ENCODE results near the gene CTIF. TPM values are rescaled to one million over a fixed set of nuclear protein-coding genes. Genes with fewer than 3 reads are reported as not detected.
A peak's percentile ranks its signal among the peaks of the same experiment; 100 is the strongest.

The CTIF gene
- total RNA-seq, 2 experiments from 2014 or later, result 0.06 to 0.38 TPM

DNA sequence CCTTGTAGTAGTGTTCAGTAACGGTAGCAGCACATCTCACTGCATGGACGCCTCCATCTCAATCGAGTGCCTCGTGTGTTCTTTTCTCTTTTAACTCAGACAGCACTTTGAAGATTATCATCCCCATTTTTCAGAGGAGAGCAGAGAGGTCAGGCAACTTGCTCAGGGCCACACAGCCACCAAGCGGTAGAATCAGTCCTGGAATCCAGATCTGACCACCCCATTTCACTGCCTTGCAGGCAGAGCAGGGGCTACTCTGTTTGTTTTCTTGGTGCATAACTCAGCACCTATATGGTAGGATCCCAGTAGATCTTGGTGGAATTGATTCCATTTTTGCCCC lies 282.4 kb downstream of the CTIF start:
- H3K9me3 ChIP-seq (ENCODE audit: low read length), result no peaks in the 10 kb centered on the region
- DNase-seq (ENCODE audit: low spot score), result no peak
- BruUV-seq (replicated peaks), result no TSS peak
- intact Hi-C loops (cut with micrococcal nuclease; ENCODE audit: unreplicated experiment), result no loop called here
- no peaks in the 10 kb centered on the region for H3K9me2 ChIP-seq (ENCODE audit: insufficient read depth, low read length)
- no peak overlapping the region for H3K4me3 ChIP-seq (ENCODE audit: low read depth, low read length, poor library complexity, severe bottlenecking)
- H3K4me1 ChIP-seq (ENCODE audit: insufficient read depth, low read length, poor library complexity, severe bottlenecking), result peaks cover 15% of the 10 kb centered on the region
- ChIA-PET CTCF (ENCODE audit: unreplicated experiment) (no interaction called here), POLR2A (interaction anchor here (0.7 to 1.3 kb wide), 4 partner anchors 10 to 29 kb away, joined by 3 to 5 read pairs (median 3); no protein-coding TSS in a partner anchor)
- no peaks in the 10 kb centered on the region for H3K36me3 ChIP-seq (ENCODE audit: insufficient read depth, low read length)
- no peak overlapping the region for H3K27ac ChIP-seq (ENCODE audit: low read depth, low read length, poor library complexity, severe bottlenecking)
- H3K79me2 ChIP-seq (ENCODE audit: insufficient read depth, low read depth, low read length), result no peaks in the 10 kb centered on the region
- peak overlapping the region; percentile 54 for H3K4me2 ChIP-seq (ENCODE audit: low read length)
- no peaks in the 10 kb centered on the region for H4K20me1 ChIP-seq (ENCODE audit: insufficient read depth, low read length)
- H2AFZ ChIP-seq (ENCODE audit: low read length), result peak overlapping the region; percentile 91
- TF ChIP-seq EZH2phosphoT487 (IDR thresholded peaks at IDR 0.05; ENCODE audit: borderline replicate concordance, low read depth, low read length), result no peak
- TF ChIP-seq, protein P1, sequence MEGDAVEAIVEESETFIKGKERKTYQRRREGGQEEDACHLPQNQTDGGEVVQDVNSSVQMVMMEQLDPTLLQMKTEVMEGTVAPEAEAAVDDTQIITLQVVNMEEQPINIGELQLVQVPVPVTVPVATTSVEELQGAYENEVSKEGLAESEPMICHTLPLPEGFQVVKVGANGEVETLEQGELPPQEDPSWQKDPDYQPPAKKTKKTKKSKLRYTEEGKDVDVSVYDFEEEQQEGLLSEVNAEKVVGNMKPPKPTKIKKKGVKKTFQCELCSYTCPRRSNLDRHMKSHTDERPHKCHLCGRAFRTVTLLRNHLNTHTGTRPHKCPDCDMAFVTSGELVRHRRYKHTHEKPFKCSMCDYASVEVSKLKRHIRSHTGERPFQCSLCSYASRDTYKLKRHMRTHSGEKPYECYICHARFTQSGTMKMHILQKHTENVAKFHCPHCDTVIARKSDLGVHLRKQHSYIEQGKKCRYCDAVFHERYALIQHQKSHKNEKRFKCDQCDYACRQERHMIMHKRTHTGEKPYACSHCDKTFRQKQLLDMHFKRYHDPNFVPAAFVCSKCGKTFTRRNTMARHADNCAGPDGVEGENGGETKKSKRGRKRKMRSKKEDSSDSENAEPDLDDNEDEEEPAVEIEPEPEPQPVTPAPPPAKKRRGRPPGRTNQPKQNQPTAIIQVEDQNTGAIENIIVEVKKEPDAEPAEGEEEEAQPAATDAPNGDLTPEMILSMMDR (conservative IDR thresholded peaks at IDR 0.05; ENCODE audit: low read length), result no peak

DNA sequence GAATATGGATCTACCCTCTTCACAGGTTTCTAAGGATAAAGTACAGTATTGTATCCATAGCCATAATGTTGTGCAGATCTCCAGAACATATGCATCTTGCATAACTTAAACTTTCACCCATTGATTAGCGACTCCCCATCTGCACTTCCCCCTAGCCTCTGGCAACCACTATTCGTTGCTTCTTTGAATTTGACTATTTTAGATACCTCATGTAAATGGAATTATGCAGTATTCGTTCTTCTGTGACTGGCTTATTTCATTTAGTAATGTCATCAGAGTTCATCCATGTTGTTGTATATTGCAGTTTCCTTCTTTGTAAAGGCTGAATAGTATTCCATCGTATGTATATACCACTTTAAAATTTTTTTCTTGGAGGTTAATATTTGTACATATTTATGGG lies 283.0 kb downstream of the CTIF start:
- intact Hi-C loops (cut with micrococcal nuclease; ENCODE audit: unreplicated experiment), result no loop called here
- Histone ChIP-seq H3K4me3 (ENCODE audit: low read depth, low read length, poor library complexity, severe bottlenecking) (no peak overlapping the region), H2AFZ (ENCODE audit: low read length) (no peak overlapping the region), H3K79me2 (ENCODE audit: insufficient read depth, low read depth, low read length) (no peaks in the 10 kb centered on the region), H3K9me2 (ENCODE audit: insufficient read depth, low read length) (no peaks in the 10 kb centered on the region), H3K4me2 (ENCODE audit: low read length) (no peak overlapping the region), H4K20me1 (ENCODE audit: insufficient read depth, low read length) (no peaks in the 10 kb centered on the region), H3K27ac (ENCODE audit: low read depth, low read length, poor library complexity, severe bottlenecking) (no peak overlapping the region), H3K9me3 (ENCODE audit: low read length) (no peaks in the 10 kb centered on the region), H3K4me1 (ENCODE audit: insufficient read depth, low read length, poor library complexity, severe bottlenecking) (peaks cover 15% of the 10 kb centered on the region), H3K36me3 (ENCODE audit: insufficient read depth, low read length) (no peaks in the 10 kb centered on the region)
- ChIA-PET POLR2A (interaction anchor here (0.7 to 1.3 kb wide), 4 partner anchors 9 to 29 kb away, joined by 3 to 5 read pairs (median 3); no protein-coding TSS in a partner anchor), CTCF (ENCODE audit: unreplicated experiment) (no interaction called here)
- DNase-seq (ENCODE audit: low spot score), result no peak
- TF ChIP-seq, protein P1 (conservative IDR thresholded peaks at IDR 0.05; ENCODE audit: low read length), result no peak
- no peak for TF ChIP-seq EZH2phosphoT487 (IDR thresholded peaks at IDR 0.05; ENCODE audit: borderline replicate concordance, low read depth, low read length)
- BruUV-seq (replicated peaks), result no TSS peak

DNA sequence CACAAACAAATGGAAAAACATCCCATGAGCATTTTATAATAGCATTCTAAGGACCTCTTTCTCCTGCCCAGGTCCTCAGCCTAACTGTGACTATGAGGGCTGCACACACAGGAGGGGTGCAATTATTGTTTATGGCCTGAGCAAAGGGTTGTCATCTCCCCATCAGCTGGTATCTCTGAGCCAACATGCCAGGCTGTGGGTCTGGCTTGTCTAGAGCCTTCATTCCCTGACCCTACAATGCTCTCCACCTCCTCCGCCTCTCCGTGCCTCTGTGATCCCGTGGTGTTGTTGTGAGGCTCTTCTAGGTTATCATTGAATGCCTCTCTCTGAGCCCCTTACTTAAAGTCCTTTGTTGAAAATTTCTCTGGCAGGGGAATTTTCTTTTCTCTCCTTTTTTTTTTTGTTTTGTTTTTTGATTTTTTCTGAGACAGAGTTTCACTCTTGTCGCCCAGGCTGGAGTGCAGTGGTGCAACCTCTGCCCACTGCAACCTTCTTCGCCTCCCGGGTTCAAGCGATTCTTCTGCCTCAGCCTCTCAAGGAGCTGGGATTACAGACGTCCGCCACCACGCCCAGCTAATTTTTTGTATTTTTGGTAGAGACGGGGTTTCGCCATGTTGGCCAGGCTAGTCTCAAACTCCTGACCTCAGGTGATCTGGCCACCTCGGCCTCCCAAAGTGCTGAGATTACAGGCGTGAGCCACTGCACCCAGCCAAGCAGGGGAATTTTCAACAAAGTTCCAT lies 285.6 kb downstream of the CTIF start:
- Histone ChIP-seq H3K4me3 (ENCODE audit: low read depth, low read length, poor library complexity, severe bottlenecking) (no peak overlapping the region), H3K79me2 (ENCODE audit: insufficient read depth, low read depth, low read length) (no peaks in the 10 kb centered on the region), H3K9me2 (ENCODE audit: insufficient read depth, low read length) (no peaks in the 10 kb centered on the region), H3K4me2 (ENCODE audit: low read length) (no peak overlapping the region), H3K4me1 (ENCODE audit: insufficient read depth, low read length, poor library complexity, severe bottlenecking) (peaks cover 24% of the 10 kb centered on the region), H2AFZ (ENCODE audit: low read length) (no peak overlapping the region), H4K20me1 (ENCODE audit: insufficient read depth, low read length) (no peaks in the 10 kb centered on the region), H3K27ac (ENCODE audit: low read depth, low read length, poor library complexity, severe bottlenecking) (no peak overlapping the region), H3K36me3 (ENCODE audit: insufficient read depth, low read length) (no peaks in the 10 kb centered on the region), H3K9me3 (ENCODE audit: low read length) (no peaks in the 10 kb centered on the region)
- ChIA-PET POLR2A (no interaction called here), CTCF (ENCODE audit: unreplicated experiment) (no interaction called here)
- TF ChIP-seq, protein P1 (conservative IDR thresholded peaks at IDR 0.05; ENCODE audit: low read length), result no peak
- no peak for TF ChIP-seq EZH2phosphoT487 (IDR thresholded peaks at IDR 0.05; ENCODE audit: borderline replicate concordance, low read depth, low read length)
- BruUV-seq (replicated peaks), result no TSS peak
- DNase-seq (ENCODE audit: low spot score), result no peak
- intact Hi-C loops (cut with micrococcal nuclease; ENCODE audit: unreplicated experiment), result no loop called here

All from OCI-LY7 (cell line).